NCI-H510A (cell line): ENCODE results near the gene PRDX2.

Experiments
- DNase-seq: peaks from one replicate; lab custom pipeline; 2025; lab: John Stamatoyannopoulos, UW

PRDX2 gene

DNA sequence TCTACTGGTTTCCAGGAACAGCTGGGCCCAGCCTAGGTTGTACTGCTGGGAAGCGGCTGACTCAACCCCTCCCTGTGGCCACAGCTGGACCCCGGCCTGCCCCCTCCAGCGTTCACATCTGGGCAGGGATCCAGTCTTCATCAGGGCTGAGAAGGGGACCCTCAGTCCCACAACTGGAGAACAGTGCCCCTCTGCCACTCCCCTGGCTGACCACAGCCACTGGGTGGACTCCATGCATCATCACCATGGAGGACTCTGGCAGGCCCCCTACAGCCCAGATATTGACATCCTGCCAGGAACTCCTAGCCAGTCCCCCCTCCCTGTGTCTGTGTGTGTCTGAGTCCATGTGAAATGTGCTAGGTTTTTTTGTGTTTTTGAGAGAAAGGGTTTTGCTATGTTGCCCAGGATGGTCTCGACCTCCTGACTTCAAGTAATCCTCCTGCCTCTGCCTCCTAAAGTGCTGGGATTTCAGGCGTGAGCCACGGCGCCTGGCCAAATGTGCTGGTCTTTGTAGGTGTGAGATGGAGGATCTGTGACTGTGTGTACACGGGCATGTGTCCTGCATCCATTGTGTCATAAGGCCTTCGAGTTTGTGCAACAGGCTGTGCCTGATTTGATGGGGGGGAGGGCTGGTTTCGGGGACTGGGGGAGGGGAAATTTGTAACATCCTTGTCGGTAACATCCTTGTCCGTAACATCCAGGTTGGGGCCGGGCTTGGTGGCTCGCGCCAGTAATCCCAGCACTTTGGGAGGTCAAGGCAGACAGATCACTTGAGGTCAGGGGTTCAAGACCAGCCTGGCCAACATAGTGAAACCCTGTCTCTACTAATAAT lies 22.2 kb downstream of the PRDX2 start:
- DNase-seq = no peak

GRCh38 chr19:12778905-12779161 lies 22.8 kb downstream of the PRDX2 start:
- no peak for DNase-seq

GRCh38 chr19:12778017-12778904 lies 23.3 kb downstream of the PRDX2 start:
- DNase-seq = peak; percentile 67

DNA sequence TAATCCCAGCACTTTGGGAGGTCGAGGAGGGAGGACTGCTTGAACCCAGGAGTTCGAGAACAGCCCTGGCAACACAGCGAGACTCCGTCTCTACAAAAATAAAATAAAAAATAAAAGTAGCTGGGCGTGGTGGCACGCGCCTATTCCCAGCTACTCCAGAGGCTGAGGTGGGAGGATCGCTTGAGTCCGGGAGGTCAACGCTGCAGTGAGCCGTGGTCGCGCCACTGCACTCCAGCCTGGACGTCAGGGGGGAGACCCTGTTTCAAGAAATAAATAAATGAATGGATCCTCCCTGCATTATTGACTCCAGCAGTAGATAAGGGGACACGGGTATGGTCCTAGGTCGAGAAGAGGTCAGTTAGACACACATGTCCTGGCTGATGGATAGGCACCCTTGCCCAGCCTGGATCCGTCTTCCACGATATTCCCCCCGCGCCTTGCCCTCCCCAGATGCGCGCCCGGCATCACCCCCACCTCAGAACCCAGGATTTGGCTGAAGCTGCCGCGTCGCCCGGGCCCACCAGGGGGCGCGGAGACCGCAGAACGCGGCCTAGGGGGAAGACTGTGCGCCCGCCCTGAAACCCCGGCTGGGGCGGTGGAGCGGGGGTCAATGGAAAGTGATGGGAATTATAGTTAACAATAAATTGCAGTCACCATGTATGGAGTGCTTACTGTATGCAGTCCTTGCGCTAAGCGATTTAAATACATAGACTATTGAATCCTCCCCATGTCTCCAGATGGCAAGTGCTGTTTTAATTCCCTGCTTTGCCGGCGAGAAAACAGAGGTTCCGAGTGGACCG lies 24.2 kb downstream of the PRDX2 start:
- peak; percentile 62 for DNase-seq

GRCh38 chr19:12774588-12775555 lies 26.7 kb downstream of the PRDX2 start, which contains the start of gene HOOK2:
TSS of gene HOOK2 (minus strand) at chr19:12775552. CDS start at chr19:12775449, 103 bp downstream.
- peak; percentile 91 for DNase-seq

- DNase-seq = no peak
Measured at GRCh38 chr19:12773571-12773970, 28.0 kb downstream of the PRDX2 start.

GRCh38 chr19:12772323-12772722 lies 29.3 kb downstream of the PRDX2 start:
- DNase-seq = no peak

DNA sequence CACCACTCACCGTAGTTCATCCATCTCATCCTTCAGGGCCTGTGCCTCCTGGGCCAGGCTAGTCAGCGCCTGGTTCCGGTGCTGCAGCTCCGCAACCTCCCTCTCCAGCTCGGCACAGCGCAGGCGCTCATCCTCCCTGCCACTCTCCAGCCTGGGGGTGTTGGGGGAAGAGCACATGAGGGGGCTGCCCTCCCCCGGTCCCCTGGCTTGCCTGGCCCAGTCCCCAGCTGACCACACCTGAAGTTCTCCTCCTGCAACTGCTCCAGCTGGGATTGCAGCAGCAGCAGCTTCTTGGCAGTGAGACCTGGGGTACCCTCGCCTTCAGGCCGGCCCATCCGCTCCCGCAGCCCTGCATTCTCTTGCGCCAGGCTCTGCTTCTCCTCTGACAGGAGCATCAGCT lies 30.7 kb downstream of the PRDX2 start:
- DNase-seq = no peak

DNA sequence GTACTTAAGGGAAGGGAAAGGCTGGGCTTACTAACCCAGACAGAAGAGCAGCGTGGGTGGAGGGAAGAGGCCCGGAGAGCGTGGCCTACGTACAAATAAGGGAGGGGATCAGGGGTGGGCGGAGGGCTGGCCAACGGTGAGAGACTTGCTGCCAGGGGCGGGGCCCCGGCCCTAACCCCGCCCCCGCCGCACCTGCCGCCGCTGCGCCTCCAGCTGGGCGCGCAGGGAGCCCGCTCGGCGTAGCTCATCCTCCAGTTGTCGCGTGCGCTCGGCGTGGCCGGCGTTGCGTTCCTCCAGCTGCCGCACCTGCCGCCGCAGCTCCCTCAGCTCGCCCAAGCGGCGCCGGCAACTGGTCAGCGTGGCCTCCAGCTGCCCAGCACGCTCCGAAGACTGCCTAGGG lies 31.9 kb downstream of the PRDX2 start:
- DNase-seq = no peak

DNA sequence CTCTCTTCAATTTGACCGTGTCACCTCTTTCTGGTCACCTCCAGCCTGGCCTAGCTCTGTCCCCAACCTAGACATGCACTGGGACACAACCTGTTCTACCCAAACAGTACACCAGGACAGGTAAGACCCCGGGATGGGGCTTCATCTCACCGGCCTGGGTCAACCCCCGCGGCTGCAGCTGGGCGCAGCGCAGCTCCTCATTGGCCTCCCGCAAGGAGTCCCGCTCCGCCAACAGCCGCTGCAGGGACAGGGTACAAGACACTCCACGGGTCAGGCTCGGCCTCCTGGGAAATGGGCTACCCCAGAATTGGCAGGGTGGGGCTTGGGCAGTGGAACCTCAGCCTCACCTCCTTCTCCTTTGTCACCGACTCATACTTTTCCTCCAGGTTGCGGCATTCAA lies 33.9 kb downstream of the PRDX2 start:
- DNase-seq = no peak

GRCh38 chr19:12767150-12767549 lies 34.5 kb downstream of the PRDX2 start:
- no peak for DNase-seq

DNA sequence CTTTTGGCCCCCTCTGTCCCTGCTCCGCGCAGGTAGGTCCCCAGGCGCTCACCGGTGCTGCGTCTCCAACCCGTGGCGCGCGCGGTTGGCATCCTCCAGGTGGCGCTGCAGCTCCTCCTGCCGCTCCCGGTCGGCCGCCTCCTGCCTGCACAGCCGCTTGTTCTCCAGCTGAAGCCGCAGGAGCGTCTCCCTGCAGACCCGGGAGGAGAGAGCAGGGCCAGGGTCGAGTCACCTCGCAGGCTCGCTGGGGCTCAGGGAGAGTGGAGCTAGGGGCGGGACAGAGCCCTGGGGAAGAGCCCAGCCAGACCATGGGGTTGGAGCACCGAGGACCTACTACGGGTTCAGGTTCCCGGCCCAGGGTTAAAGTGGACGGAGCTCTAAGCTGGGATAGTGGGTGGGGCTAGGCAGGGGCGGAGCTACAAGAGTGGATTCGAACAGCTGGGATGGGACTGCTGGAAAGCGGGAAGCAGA lies 35.5 kb downstream of the PRDX2 start:
- DNase-seq = peak; percentile 36

- DNase-seq = no peak
Measured at GRCh38 chr19:12764698-12765097, 36.9 kb downstream of the PRDX2 start.

DNA sequence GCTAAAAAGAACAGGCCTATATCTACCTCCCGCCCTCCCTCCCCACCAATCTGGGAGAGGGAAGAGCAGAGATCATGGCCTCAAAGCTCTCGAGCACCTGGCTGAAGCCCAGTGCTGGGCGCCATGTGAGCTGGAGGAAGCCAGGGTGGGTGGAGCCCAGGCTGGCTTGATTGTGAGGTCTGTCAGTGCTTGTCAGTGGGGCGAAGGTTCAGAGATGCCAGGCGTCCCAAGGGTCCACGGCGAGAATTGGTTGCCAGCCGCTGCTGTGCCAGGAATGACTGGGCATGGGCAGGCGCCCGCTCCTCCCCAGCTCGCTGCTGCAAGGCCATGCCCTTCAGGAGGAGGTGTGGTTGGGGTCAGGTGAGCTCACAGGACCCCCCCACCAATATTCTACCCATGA lies 38.5 kb downstream of the PRDX2 start:
- DNase-seq = no peak

DNA sequence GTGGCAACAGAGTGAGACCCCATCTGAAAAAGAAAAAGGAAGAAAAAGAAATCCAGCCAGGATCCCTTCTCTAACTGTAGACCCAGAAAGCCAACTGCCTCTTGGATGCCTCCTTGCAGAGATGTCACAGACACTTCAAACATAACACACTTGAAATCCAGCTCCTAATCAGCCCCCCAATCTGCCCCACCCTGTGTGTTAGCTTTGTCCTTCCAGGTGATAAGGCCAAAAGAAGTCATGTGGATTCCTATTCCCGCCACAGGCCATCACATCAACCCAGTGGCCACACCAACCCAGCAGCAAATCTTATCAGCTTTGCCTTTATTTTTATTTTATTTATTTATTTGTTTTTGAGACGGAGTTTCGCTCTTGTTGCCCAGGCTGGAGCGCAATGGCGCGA lies 41.9 kb downstream of the PRDX2 start:
- DNase-seq = no peak

GRCh38 chr19:12757544-12758274 lies 43.9 kb downstream of the PRDX2 start:
- peak; percentile 67 for DNase-seq

DNA sequence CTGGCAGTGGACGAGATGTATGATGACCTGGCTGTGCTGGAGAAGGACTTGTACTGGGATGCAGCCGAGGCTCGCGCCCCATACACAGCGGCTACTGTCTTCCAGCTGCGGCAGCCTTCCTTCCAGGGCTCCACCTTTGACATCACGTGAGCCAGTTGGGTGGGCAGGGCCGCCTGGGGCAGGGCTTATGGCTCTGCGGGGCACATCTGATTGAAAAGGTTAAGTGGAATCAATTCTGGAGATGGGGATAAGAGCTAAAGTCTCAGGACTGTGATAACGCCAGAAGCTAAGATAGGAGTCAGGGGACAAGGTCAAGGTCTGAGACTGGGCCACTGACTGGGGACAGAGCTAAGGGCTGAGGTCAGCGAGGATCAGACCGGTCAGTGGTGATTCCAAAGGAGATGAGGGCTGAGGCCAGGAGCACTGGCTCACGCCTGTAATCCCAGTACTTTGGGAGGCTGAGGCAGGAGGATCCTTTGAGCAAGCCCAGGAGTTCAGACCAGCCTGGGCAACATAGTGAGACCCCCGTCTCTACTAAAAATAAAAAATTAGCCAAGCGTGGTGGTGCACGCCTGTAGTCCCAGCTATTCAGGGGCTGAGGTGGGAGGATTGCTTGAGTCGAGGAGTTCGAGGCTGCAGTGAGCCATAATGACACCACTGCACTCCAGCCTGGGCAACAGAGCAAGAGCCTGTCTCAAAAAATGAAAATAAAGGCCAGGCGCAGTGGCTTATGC lies 45.3 kb downstream of the PRDX2 start:
- no peak for DNase-seq

GRCh38 chr19:12754465-12755196 lies 47.0 kb downstream of the PRDX2 start:
- DNase-seq = no peak
